ENCODE measurements around the gene FGFR2.

DNA sequence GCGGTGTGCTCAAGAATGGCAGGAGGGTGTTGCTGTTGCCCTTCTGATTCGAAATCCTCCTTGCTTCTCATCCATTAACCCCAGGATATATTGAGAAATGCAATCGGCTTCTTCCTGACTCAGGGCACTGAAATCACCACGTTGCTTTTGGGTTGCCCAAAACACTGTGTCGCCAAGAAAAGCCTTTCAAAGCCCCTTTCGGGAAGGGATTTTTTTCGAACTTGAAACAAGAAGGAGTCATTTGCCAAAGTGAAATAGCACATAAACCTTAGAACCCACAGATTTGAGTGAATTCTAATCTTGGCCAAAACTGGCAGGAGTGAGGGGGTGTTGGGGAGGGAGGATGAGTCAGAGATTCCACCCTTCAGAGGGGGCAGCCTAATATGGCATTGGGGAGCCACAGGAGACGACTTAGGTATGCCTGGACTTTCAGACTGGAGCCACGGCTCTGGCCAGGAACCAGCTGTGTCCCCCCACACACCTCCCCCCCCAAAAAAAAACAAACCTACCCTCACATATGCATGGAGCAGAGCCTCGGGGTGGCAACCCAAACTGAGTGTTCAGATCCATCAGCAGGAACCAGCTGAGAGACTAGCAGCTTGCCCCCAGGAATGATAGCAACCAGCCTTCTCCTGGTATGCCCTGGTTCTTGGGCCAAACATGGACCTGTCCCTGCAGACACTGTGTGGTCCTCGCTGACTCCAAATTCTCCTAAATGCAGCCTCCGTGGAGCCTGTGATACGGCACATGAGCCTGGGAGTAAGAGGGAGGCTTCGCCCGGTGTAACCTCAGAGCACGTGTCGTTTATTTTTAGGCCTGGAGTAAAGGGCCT, 138.4 kb downstream of the FGFR2 start:
- TF ChIP-seq EZH2 (IDR thresholded peaks at IDR 0.05; ENCODE audit: borderline replicate concordance, insufficient read depth, low read length, poor library complexity, severe bottlenecking): no peak
- no peak for TF ChIP-seq CTCF (IDR thresholded peaks at IDR 0.05; ENCODE audit: poor library complexity, severe bottlenecking)
- TF ChIP-seq POLR2AphosphoS5 (IDR thresholded peaks at IDR 0.05): no peak
